Common myeloid progenitor, CD34-positive (primary cell): ENCODE measurements around the gene HABP4.

Experiments
- CTCF ChIA-PET: fragments of 350-600 bp; sonication (Branson Sonifier 250); formaldehyde crosslinking; loops from one replicate; lab custom pipeline; 2021; ENCODE audit warnings: antibody characterized with exemption; lab: Charles Lee
- POLR2A ChIA-PET: fragments of 350-600 bp; sonication (Branson Sonifier 250); formaldehyde crosslinking; loops from one replicate; lab custom pipeline; 2021; ENCODE audit warnings: antibody characterized with exemption; lab: Charles Lee
- DNase-seq, 3 donors: peaks; one replicate each; pipeline versions ENCODE4 v3.0.0 to v3.0.0-alpha.2; 2013
- H3K27ac ChIP-seq, 2 experiments: 1 replicate in 1 of 2; 2 replicates in 1 of 2; pipeline ENCODE4 v1.7.0; 2013; ENCODE audit warnings: inconsistent platforms in 2 of 2, low read length in 2 of 2, mild to moderate bottlenecking in 2 of 2, low read depth in 1 of 2, moderate library complexity in 1 of 2; ENCODE audit not compliant: severe bottlenecking in 2 of 2, insufficient read depth in 1 of 2, poor library complexity in 1 of 2
- H3K27me3 ChIP-seq, 5 experiments: replicated peaks in 2 of 5; 1 replicate in 3 of 5; 2 replicates in 2 of 5; pipeline versions ENCODE4 v1.6.1 to v1.7.0; 2013; ENCODE audit warnings: low read length in 4 of 5, mild to moderate bottlenecking in 2 of 5, moderate library complexity in 2 of 5, inconsistent platforms in 1 of 5; ENCODE audit not compliant: insufficient read depth in 5 of 5, control insufficient read depth in 4 of 5
- H3K36me3 ChIP-seq, 4 experiments: 1 replicate in 2 of 4; 2 replicates in 2 of 4; pipeline versions ENCODE4 v1.6.1 to v1.7.0; 2013; ENCODE audit warnings: low read length in 3 of 4, control low read depth in 1 of 4, mild to moderate bottlenecking in 1 of 4; ENCODE audit not compliant: control insufficient read depth in 4 of 4, insufficient read depth in 4 of 4
- H3K4me1 ChIP-seq, 4 experiments: 1 replicate in 3 of 4; 2 replicates in 1 of 4; pipeline versions ENCODE4 v1.6.1 to v1.7.1; 2013; ENCODE audit warnings: low read length in 3 of 4, mild to moderate bottlenecking in 3 of 4, control low read depth in 1 of 4, inconsistent platforms in 1 of 4, moderate library complexity in 1 of 4; ENCODE audit not compliant: control insufficient read depth in 4 of 4, insufficient read depth in 4 of 4; ENCODE audit errors: control extremely low read depth in 1 of 4
- H3K4me3 ChIP-seq, 7 experiments: 1 replicate in 4 of 7; 2 replicates in 3 of 7; pipeline versions ENCODE4 v1.5.1 to v1.7.0; 2013; ENCODE audit warnings: mild to moderate bottlenecking in 7 of 7, low read length in 6 of 7, moderate library complexity in 6 of 7, inconsistent platforms in 2 of 7, low read depth in 2 of 7, control low read depth in 1 of 7; ENCODE audit not compliant: insufficient read depth in 4 of 7, control insufficient read depth in 1 of 7; ENCODE audit errors: extremely low read depth in 1 of 7
- H3K9me3 ChIP-seq, 5 experiments: 1 replicate in 4 of 5; 2 replicates in 1 of 5; pipeline versions ENCODE4 v1.6.1 to v1.7.1; 2013; ENCODE audit warnings: low read length in 4 of 5, mild to moderate bottlenecking in 2 of 5, inconsistent platforms in 1 of 5, low read depth in 1 of 5, moderate library complexity in 1 of 5; ENCODE audit not compliant: control insufficient read depth in 4 of 5, insufficient read depth in 2 of 5; ENCODE audit errors: control extremely low read depth in 1 of 5
- WGBS: methylation state at CpG from one replicate; pipeline ENCODE4 v1.1.5; 2013; ENCODE audit not compliant: insufficient coverage; 5-methylcytosine and 5-hydroxymethylcytosine counted together

Gene HABP4

GRCh38 chr9:96476013-96476412 is 26.0 kb downstream of the HABP4 start:
- no peak overlapping the region for H3K27ac ChIP-seq
- POLR2A ChIA-PET: no interaction called here
- no CpG with 5 or more reads among the region's 4 CpGs for WGBS
- peaks cover 0 to 3% (median 0%) of the 10 kb centered on the region in 4 experiments for H3K36me3 ChIP-seq
- H3K4me3 ChIP-seq: no peak overlapping the region
- CTCF ChIA-PET: interaction anchor here (1.1 kb wide), 1 partner anchor 10 kb away, joined by 4 read pairs; no protein-coding TSS in a partner anchor
- no peak for DNase-seq
- no peaks in the 10 kb centered on the region for H3K27me3 ChIP-seq
- no peaks in the 10 kb centered on the region for H3K4me1 ChIP-seq
- no peaks in the 10 kb centered on the region for H3K9me3 ChIP-seq

- DNase-seq: no peak
- 93% methylated on average over 4 of the region's 5 CpGs for WGBS
- no peaks in the 10 kb centered on the region for H3K27me3 ChIP-seq
- ChIA-PET CTCF (interaction anchor here (1.1 kb wide), 1 partner anchor 10 kb away, joined by 4 read pairs; no protein-coding TSS in a partner anchor), POLR2A (no interaction called here)
- H3K27ac ChIP-seq: no peak overlapping the region
- no peak overlapping the region for H3K4me3 ChIP-seq
- peaks cover 0 to 3% (median 0%) of the 10 kb centered on the region in 4 experiments for H3K36me3 ChIP-seq
- H3K9me3 ChIP-seq: no peaks in the 10 kb centered on the region
- H3K4me1 ChIP-seq: no peaks in the 10 kb centered on the region
These were observed 26.6 kb downstream of the HABP4 start for GRCh38 chr9:96476591-96476990.

- Histone ChIP-seq H3K4me3 (no peak overlapping the region), H3K36me3 (no peaks in the 10 kb centered on the region), H3K4me1 (no peaks in the 10 kb centered on the region), H3K9me3 (no peaks in the 10 kb centered on the region), H3K27me3 (no peaks in the 10 kb centered on the region), H3K27ac (no peak overlapping the region)
- POLR2A ChIA-PET: no interaction called here
- no peak for DNase-seq
- CTCF ChIA-PET: interaction anchor here (0.6 kb wide), 2 partner anchors 150 to 365 kb away, joined by 3 to 4 read pairs; no protein-coding TSS in a partner anchor
- 100% methylated on average over 2 of the region's 4 CpGs for WGBS
These were observed 28.9 kb downstream of the HABP4 start for GRCh38 chr9:96478829-96479371.

GRCh38 chr9:96480736-96481135 is 30.8 kb downstream of the HABP4 start:
- H3K4me3 ChIP-seq: no peak overlapping the region
- H3K27ac ChIP-seq: no peak overlapping the region
- DNase-seq: no peak
- ChIA-PET CTCF (no interaction called here), POLR2A (no interaction called here)
- no peaks in the 10 kb centered on the region for H3K4me1 ChIP-seq
- no CpG with 5 or more reads among the region's 3 CpGs for WGBS
- peaks cover 0 to 3% (median 0%) of the 10 kb centered on the region in 4 experiments for H3K36me3 ChIP-seq
- no peaks in the 10 kb centered on the region for H3K9me3 ChIP-seq
- H3K27me3 ChIP-seq: no peaks in the 10 kb centered on the region

- CTCF ChIA-PET: no interaction called here
- no peak for DNase-seq
- Histone ChIP-seq H3K4me3 (no peak overlapping the region), H3K4me1 (no peaks in the 10 kb centered on the region), H3K27ac (no peak overlapping the region), H3K36me3 (peaks cover 0 to 3% (median 0%) of the 10 kb centered on the region in 4 experiments), H3K9me3 (no peaks in the 10 kb centered on the region), H3K27me3 (no peaks in the 10 kb centered on the region)
- POLR2A ChIA-PET: interaction anchor here (0.6 kb wide), 1 partner anchor 15 kb away, joined by 3 read pairs; no protein-coding TSS in a partner anchor
- no CpG with 5 or more reads among the region's 2 CpGs for WGBS
These were observed 32.5 kb downstream of the HABP4 start for GRCh38 chr9:96482476-96482875.

- H3K9me3 ChIP-seq: no peaks in the 10 kb centered on the region
- no peaks in the 10 kb centered on the region for H3K27me3 ChIP-seq
- no peak overlapping the region for H3K27ac ChIP-seq
- no peak for DNase-seq
- POLR2A ChIA-PET: no interaction called here
- WGBS: 83% methylated on average over 1 of the region's 4 CpGs
- no peaks in the 10 kb centered on the region for H3K4me1 ChIP-seq
- no peak overlapping the region for H3K4me3 ChIP-seq
- H3K36me3 ChIP-seq: peaks cover 0 to 3% (median 0%) of the 10 kb centered on the region in 4 experiments
- CTCF ChIA-PET: no interaction called here
These were observed 33.2 kb downstream of the HABP4 start for GRCh38 chr9:96483197-96483596.

GRCh38 chr9:96483733-96484390 is 33.9 kb downstream of the HABP4 start:
- Histone ChIP-seq H3K4me1 (no peaks in the 10 kb centered on the region), H3K36me3 (peaks cover 0 to 9% (median 0%) of the 10 kb centered on the region in 4 experiments), H3K27me3 (no peaks in the 10 kb centered on the region), H3K27ac (no peak overlapping the region), H3K4me3 (no peak overlapping the region), H3K9me3 (no peaks in the 10 kb centered on the region)
- ChIA-PET POLR2A (no interaction called here), CTCF (no interaction called here)
- WGBS: no CpG with 5 or more reads among the region's 3 CpGs
- DNase-seq: no peak
